Measurements from ENCODE around the gene PTH2. TPM values are rescaled to one million over a fixed set of nuclear protein-coding genes. Genes with fewer than 3 reads are reported as not detected.
A peak's percentile ranks its signal among the peaks of the same experiment; 100 is the strongest.

PTH2 gene
- total and polyA plus RNA-seq, 2 of the 8 experiments (the other 6 are each of a cell fraction or from before 2014, with no cell fraction given), result not detected

DNA sequence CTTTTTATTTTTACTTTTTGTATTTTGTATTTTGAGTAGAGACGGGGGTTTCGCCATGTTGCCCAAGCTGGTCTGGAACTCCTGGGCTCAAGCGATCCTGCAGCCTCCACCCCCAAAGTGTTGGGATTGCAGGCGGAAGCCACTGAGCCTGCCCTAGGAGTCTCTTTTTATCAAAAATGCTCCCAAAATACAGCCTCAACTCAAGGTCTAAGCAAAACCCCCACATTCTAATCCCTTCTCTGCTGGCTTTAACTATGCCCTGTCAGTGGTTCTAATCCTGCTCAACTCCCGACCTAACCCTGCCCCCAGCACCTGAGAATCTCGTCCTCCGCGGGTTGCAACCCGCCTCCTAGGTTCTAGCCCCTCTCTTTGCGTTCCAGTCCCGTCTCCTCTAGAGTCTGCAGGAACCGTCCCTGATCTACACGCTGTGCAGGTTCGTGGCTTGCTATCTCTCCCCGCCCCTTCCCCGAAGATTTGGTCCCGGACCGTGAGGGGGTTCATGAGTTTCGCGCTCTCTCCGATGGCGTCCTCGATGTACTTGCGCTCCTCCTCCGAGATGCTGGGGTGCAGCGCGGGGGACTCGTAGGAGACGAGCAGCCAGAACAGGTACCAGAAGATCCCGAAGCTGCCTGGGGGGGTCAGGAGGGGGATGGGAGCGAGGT lies 10.1 kb upstream of the PTH2 start:
- 79% methylated on average over 31 of the region's 31 CpGs; no CpG with 5 or more reads in 1 of the 2 experiments for WGBS, 2 experiments (ENCODE audit: extremely low coverage in 1 of 2, insufficient coverage in 1 of 2, insufficient read length in 1 of 2, insufficient replicate concordance in 2 of 2, low coverage in 1 of 2, low lambda C conversion rate in 2 of 2, missing lambda C conversion rate in 1 of 2)
- Histone ChIP-seq H3K4me3 (ENCODE audit: extremely low read depth in 1 of 4, insufficient read depth in 2 of 4, low read depth in 3 of 4, low read length in 4 of 4) (peak overlapping the region in 1 of 4 experiments; percentile 63; a peak in 4 of 8 replicates), H3K9me3 (ENCODE audit: insufficient read depth in 2 of 2, low read depth in 1 of 2, low read length in 1 of 2) (peaks cover 0 to 2% of the 10 kb centered on the region in 2 experiments; a peak in 1 of 4 replicates), H3K4me2 (ENCODE audit: insufficient read depth in 1 of 2, low read depth in 2 of 2, low read length in 2 of 2) (peak overlapping the region; percentile 77 to 89; a peak in 2 of 4 replicates), H2BK15ac (ENCODE audit: low read length) (no peak overlapping the region), H4K5ac (ENCODE audit: insufficient read length, low read depth, low read length) (no peak overlapping the region), H3K4ac (replicated peaks; ENCODE audit: insufficient read length, low read depth, low read length) (no peak overlapping the region), H3K27ac (ENCODE audit: low read depth, low read length) (no peak overlapping the region), H2BK120ac (replicated peaks; ENCODE audit: low read depth, low read length) (no peak overlapping the region), H3K23me2 (ENCODE audit: low read depth, low read length) (peaks cover 13% of the 10 kb centered on the region; the same call in 1 of the 2 replicates), H2AK5ac (ENCODE audit: low read depth, low read length) (0 out of 2 replicates have a peak overlapping the region, but pooled peaks have one; percentile 7), H2BK20ac (ENCODE audit: low read length) (peak overlapping the region; percentile 13; the same call in 1 of the 2 replicates), H3K79me2 (ENCODE audit: control insufficient read depth in 1 of 2, insufficient read depth in 2 of 2, low read length in 2 of 2) (no peaks in the 10 kb centered on the region), H2AFZ (ENCODE audit: low read length) (no peak overlapping the region), H4K20me1 (replicated peaks in 1 of 2; ENCODE audit: control insufficient read depth in 1 of 2, insufficient read depth in 2 of 2, low read length in 2 of 2) (no peaks in the 10 kb centered on the region), H3K27me3 (replicated peaks in 1 of 4; ENCODE audit: control insufficient read depth in 3 of 4, extremely low read depth in 1 of 4, insufficient read depth in 3 of 4, low read length in 3 of 4) (peaks cover 12 to 45% (median 35%) of the 10 kb centered on the region in 4 experiments; a peak in 6 of 7 replicates), H3K14ac (ENCODE audit: insufficient read length) (no peak overlapping the region), H3K9ac (replicated peaks in 1 of 4; ENCODE audit: extremely low read depth in 1 of 4, low read depth in 3 of 4, low read length in 3 of 4) (no peak overlapping the region), H3K23ac (ENCODE audit: insufficient read length) (no peak overlapping the region), H3K4me1 (replicated peaks in 1 of 4; ENCODE audit: control insufficient read depth in 3 of 4, insufficient read depth in 4 of 4, low read length in 3 of 4) (peaks cover 0 to 23% (median 18%) of the 10 kb centered on the region in 4 experiments; a peak in 5 of 7 replicates), H4K8ac (ENCODE audit: extremely low read depth, insufficient read depth, low read length) (no peak overlapping the region), H3K36me3 (ENCODE audit: control insufficient read depth in 2 of 4, insufficient read depth in 4 of 4, low read length in 3 of 4) (no peaks in the 10 kb centered on the region), H3K56ac (replicated peaks; ENCODE audit: insufficient read length, low read depth, low read length) (no peak overlapping the region), H3K79me1 (ENCODE audit: low read depth, low read length) (no peaks in the 10 kb centered on the region), H3K18ac (ENCODE audit: extremely low read depth, low read length) (no peak overlapping the region), H2BK5ac (ENCODE audit: low read depth, low read length) (no peak overlapping the region), H2BK12ac (ENCODE audit: low read depth, low read length) (0 out of 2 replicates have a peak overlapping the region, but pooled peaks have one; percentile 39), H4K91ac (replicated peaks; ENCODE audit: insufficient read length, low read length) (no peak overlapping the region)
- DNase-seq (ENCODE audit: low read depth in 1 of 2, low spot score in 2 of 2) (no peak), FAIRE-seq (no peak)
- CTCF ChIA-PET (ENCODE audit: partially characterized antibody), result interaction anchor here (0.6 to 4.7 kb wide), 4 partner anchors 9 to 43 kb away, joined by 3 to 38 read pairs (median 20); partner anchors contain the start of genes GFY and PTH2
- POLR2A ChIA-PET (ENCODE audit: partially characterized antibody), result interaction anchor here (0.7 to 2.2 kb wide), 4 partner anchors 9 to 42 kb away, joined by 3 to 6 read pairs (median 4); partner anchors contain the start of genes ALDH16A1 and SLC17A7
- TF ChIP-seq BACH1 (IDR thresholded peaks at IDR 0.05; ENCODE audit: low read length), result no peak
